Mesodermal cell (in vitro differentiated cells): ENCODE results near the gene STXBP2.

Source experiments
- H3K27ac ChIP-seq: 2 replicates; pipeline ENCODE4 v1.7.0; 2013; ENCODE audit warnings: mild to moderate bottlenecking, low read depth, low read length, moderate library complexity; ENCODE audit not compliant: severe bottlenecking
- H3K36me3 ChIP-seq: 2 replicates; pipeline ENCODE4 v1.7.1; 2013; ENCODE audit warnings: mild to moderate bottlenecking, low read length, moderate library complexity; ENCODE audit not compliant: control insufficient read depth, insufficient read depth
- H3K4me1 ChIP-seq: one replicate; pipeline ENCODE4 v1.7.1; 2013; ENCODE audit warnings: mild to moderate bottlenecking, low read length; ENCODE audit not compliant: insufficient read depth, control insufficient read depth, poor library complexity, severe bottlenecking
- H3K4me3 ChIP-seq: 2 replicates; pipeline ENCODE4 v1.7.0; 2013; ENCODE audit warnings: low read length, control low read depth, mild to moderate bottlenecking; ENCODE audit not compliant: insufficient read depth, poor library complexity, severe bottlenecking; ENCODE audit errors: extremely low read depth
- H3K9me3 ChIP-seq: 2 replicates; pipeline ENCODE4 v1.7.1; 2013; ENCODE audit warnings: mild to moderate bottlenecking, low read length, moderate library complexity; ENCODE audit not compliant: control insufficient read depth
- WGBS, 2 experiments: methylation state at CpG; one replicate each; pipeline ENCODE4 v1.1.5; 2013; ENCODE audit warnings: missing lambda C conversion rate in 2 of 2; ENCODE audit not compliant: insufficient coverage in 2 of 2; 5-methylcytosine and 5-hydroxymethylcytosine counted together

The STXBP2 gene

GRCh38 chr19:7645163-7645562 lies 8.3 kb downstream of the STXBP2 start:
- Histone ChIP-seq H3K4me3 (no peak overlapping the region), H3K27ac (no peak overlapping the region), H3K4me1 (no peaks in the 10 kb centered on the region), H3K36me3 (no peaks in the 10 kb centered on the region), H3K9me3 (no peaks in the 10 kb centered on the region)
- 95 to 99% methylated on average over 10 to 11 of the region's 14 CpGs for WGBS, 2 experiments

- WGBS, 2 experiments = 86 to 88% methylated on average over 11 to 15 of the region's 20 CpGs
Measured at GRCh38 chr19:7645656-7646425, 8.9 kb downstream of the STXBP2 start.

GRCh38 chr19:7646426-7646700 lies 9.5 kb downstream of the STXBP2 start:
- H3K36me3 ChIP-seq = no peaks in the 10 kb centered on the region
- no peaks in the 10 kb centered on the region for H3K9me3 ChIP-seq
- no peak overlapping the region for H3K4me3 ChIP-seq
- no peaks in the 10 kb centered on the region for H3K4me1 ChIP-seq
- WGBS, 2 experiments = 84 to 88% methylated on average over 5 to 8 of the region's 8 CpGs
- no peak overlapping the region for H3K27ac ChIP-seq

More at GRCh38 chr19:7645656-7646425, 8.9 kb downstream of the STXBP2 start:
- Histone ChIP-seq H3K27ac (no peak overlapping the region), H3K36me3 (no peaks in the 10 kb centered on the region), H3K9me3 (no peaks in the 10 kb centered on the region), H3K4me1 (no peaks in the 10 kb centered on the region), H3K4me3 (no peak overlapping the region)

GRCh38 chr19:7647156-7647555 lies 10.2 kb downstream of the STXBP2 start:
- no peak overlapping the region for H3K27ac ChIP-seq
- WGBS, 2 experiments = 90% methylated on average over 21 to 24 of the region's 26 CpGs
- no peaks in the 10 kb centered on the region for H3K9me3 ChIP-seq
- H3K4me3 ChIP-seq = no peak overlapping the region
- no peaks in the 10 kb centered on the region for H3K4me1 ChIP-seq
- no peaks in the 10 kb centered on the region for H3K36me3 ChIP-seq

GRCh38 chr19:7648265-7649014 lies 11.5 kb downstream of the STXBP2 start:
- Histone ChIP-seq H3K36me3 (no peaks in the 10 kb centered on the region), H3K4me1 (no peaks in the 10 kb centered on the region), H3K4me3 (no peak overlapping the region), H3K9me3 (no peaks in the 10 kb centered on the region), H3K27ac (no peak overlapping the region)
- 90 to 92% methylated on average over 15 of the region's 15 CpGs for WGBS, 2 experiments

- H3K36me3 ChIP-seq = no peaks in the 10 kb centered on the region
- no peaks in the 10 kb centered on the region for H3K9me3 ChIP-seq
- H3K4me1 ChIP-seq = no peaks in the 10 kb centered on the region
- no peak overlapping the region for H3K4me3 ChIP-seq
- H3K27ac ChIP-seq = no peak overlapping the region
- 0 to 16% methylated on average over 1 to 2 of the region's 2 CpGs for WGBS, 2 experiments
Measured at GRCh38 chr19:7650148-7650547, 13.2 kb downstream of the STXBP2 start.

- 10 to 11% methylated on average over 23 of the region's 28 CpGs for WGBS, 2 experiments
- H3K27ac ChIP-seq = no peak overlapping the region
- H3K4me3 ChIP-seq = no peak overlapping the region
- H3K36me3 ChIP-seq = no peaks in the 10 kb centered on the region
- H3K4me1 ChIP-seq = no peaks in the 10 kb centered on the region
- no peaks in the 10 kb centered on the region for H3K9me3 ChIP-seq
Measured at GRCh38 chr19:7652061-7652641, 15.2 kb downstream of the STXBP2 start.

- Histone ChIP-seq H3K9me3 (no peaks in the 10 kb centered on the region), H3K4me3 (no peak overlapping the region), H3K4me1 (no peaks in the 10 kb centered on the region), H3K27ac (no peak overlapping the region), H3K36me3 (no peaks in the 10 kb centered on the region)
- 71 to 78% methylated on average over 4 to 6 of the region's 8 CpGs for WGBS, 2 experiments
Measured at GRCh38 chr19:7654401-7654800, 17.5 kb downstream of the STXBP2 start.

- 79 to 81% methylated on average over 8 of the region's 8 CpGs for WGBS, 2 experiments
Measured at GRCh38 chr19:7655581-7655980, 18.7 kb downstream of the STXBP2 start.

GRCh38 chr19:7657131-7657751 lies 20.3 kb downstream of the STXBP2 start:
- Histone ChIP-seq H3K4me1 (no peaks in the 10 kb centered on the region), H3K9me3 (no peaks in the 10 kb centered on the region), H3K27ac (no peak overlapping the region), H3K4me3 (no peak overlapping the region), H3K36me3 (no peaks in the 10 kb centered on the region)
- WGBS, 2 experiments = 68 to 74% methylated on average over 5 to 11 of the region's 14 CpGs

More at GRCh38 chr19:7655581-7655980, 18.7 kb downstream of the STXBP2 start:
- Histone ChIP-seq H3K36me3 (no peaks in the 10 kb centered on the region), H3K9me3 (no peaks in the 10 kb centered on the region), H3K4me1 (no peaks in the 10 kb centered on the region), H3K4me3 (no peak overlapping the region), H3K27ac (no peak overlapping the region)
